HepG2 (cell line): ENCODE data around the gene SPG7. TPM values are rescaled to one million over a fixed set of nuclear protein-coding genes. Genes with fewer than 3 reads are reported as not detected.
A peak's percentile ranks its signal among the peaks of the same experiment; 100 is the strongest.

ENCODE experiments used
- ESRRA ChIP-seq: sonication (generic); formaldehyde crosslinking; IDR thresholded peaks from 2 replicates; pipeline ENCODE4 v1.5.1; 2020; ENCODE audit warnings: mild to moderate bottlenecking, low read depth, missing genetic modification reagents
- HNF4A ChIP-seq: sonication (generic); formaldehyde crosslinking; IDR thresholded peaks from 2 replicates; pipeline ENCODE4 v1.4.0; 2020; ENCODE audit warnings: missing genetic modification reagents
- HOXA9 ChIP-seq: sonication (generic); formaldehyde crosslinking; IDR thresholded peaks from 2 replicates; pipeline ENCODE4 v1.8.1; 2022; ENCODE audit warnings: missing genetic modification reagents, mild to moderate bottlenecking, moderate library complexity, borderline replicate concordance
- IRF9 ChIP-seq: sonication (generic); formaldehyde crosslinking; IDR thresholded peaks from 2 replicates; pipeline ENCODE4 v1.8.0; 2022; ENCODE audit warnings: missing genetic modification reagents, mild to moderate bottlenecking, borderline replicate concordance
- KLF9 ChIP-seq: IDR thresholded peaks from 2 replicates; pipeline ENCODE4 v1.6.1; 2016; ENCODE audit warnings: low read depth
- NR2F1 ChIP-seq, 2 experiments: fragments of 450-650 bp in 1 of 2; formaldehyde crosslinking in 1 of 2; IDR thresholded peaks; 2 replicates each; pipeline versions ENCODE4 v1.5.0 to v1.6.1; 2016 to 2020; ENCODE audit warnings: mild to moderate bottlenecking in 1 of 2, missing compliant biosample characterization in 1 of 2, missing genetic modification reagents in 1 of 2, moderate library complexity in 1 of 2
- PRMT3 ChIP-seq: sonication (generic); formaldehyde crosslinking; IDR thresholded peaks from 2 replicates; pipeline ENCODE4 v1.8.1; 2022; ENCODE audit warnings: low read depth, mild to moderate bottlenecking, moderate library complexity, missing genetic modification reagents, borderline replicate concordance
- RARA ChIP-seq: IDR thresholded peaks from 2 replicates; pipeline ENCODE4 v1.6.1; 2016; ENCODE audit warnings: missing genetic modification reagents, missing compliant biosample characterization
- RBM39 ChIP-seq: fragments of 200-400 bp; formaldehyde crosslinking; IDR thresholded peaks from one replicate; pipeline ENCODE4 v1.6.1; 2018; ENCODE audit warnings: antibody characterized with exemption, mild to moderate bottlenecking, low read depth, low read length; ENCODE audit not compliant: poor library complexity, severe bottlenecking
- REXO4 ChIP-seq: sonication (generic); formaldehyde crosslinking; IDR thresholded peaks from 2 replicates; pipeline ENCODE4 v1.8.0; 2022; ENCODE audit warnings: missing genetic modification reagents, mild to moderate bottlenecking, borderline replicate concordance
- SKIL ChIP-seq: sonication (generic); formaldehyde crosslinking; IDR thresholded peaks from 2 replicates; pipeline ENCODE4 v1.8.0; 2022; ENCODE audit warnings: missing genetic modification reagents, mild to moderate bottlenecking, moderate library complexity, borderline replicate concordance
- SMC3 ChIP-seq: IDR thresholded peaks from 2 replicates; pipeline ENCODE4 v1.6.1; 2011; ENCODE audit warnings: low read length, improper control_type of control experiment
- TEAD3 ChIP-seq: optimal IDR thresholded peaks from 2 replicates; pipeline ENCODE3; 2016; ENCODE audit warnings: borderline replicate concordance
- TP53 ChIP-seq: sonication (generic); formaldehyde crosslinking; conservative IDR thresholded peaks from 2 replicates; pipeline ENCODE4 v1.4.0; 2020; ENCODE audit warnings: missing genetic modification reagents
- ZFP41 ChIP-seq: sonication (generic); formaldehyde crosslinking; IDR thresholded peaks from 2 replicates; pipeline ENCODE4 v1.4.0; 2020; ENCODE audit warnings: mild to moderate bottlenecking, missing genetic modification reagents, borderline replicate concordance
- ZNF142 ChIP-seq: sonication (generic); formaldehyde crosslinking; IDR thresholded peaks from 2 replicates; pipeline ENCODE4 v1.4.0; 2020; ENCODE audit warnings: missing genetic modification reagents
- ZNF20 ChIP-seq: sonication (generic); formaldehyde crosslinking; IDR thresholded peaks from 2 replicates; pipeline ENCODE4 v1.4.0; 2020; ENCODE audit warnings: mild to moderate bottlenecking, moderate library complexity, missing genetic modification reagents
- ZNF614 ChIP-seq: IDR thresholded peaks from 2 replicates; pipeline ENCODE4 v1.6.1; 2018; ENCODE audit warnings: missing biosample characterization, missing genetic modification reagents, inconsistent platforms, borderline replicate concordance
- ZNF749 ChIP-seq: sonication (generic); formaldehyde crosslinking; IDR thresholded peaks from 2 replicates; pipeline ENCODE4 v1.8.0; 2022; ENCODE audit warnings: mild to moderate bottlenecking, missing genetic modification reagents, moderate library complexity, borderline replicate concordance
- polyA plus RNA-seq, 8 experiments: library from polyadenylated mRNA; depleted of rRNA in 3 of 8; stranded (reverse) in 7 of 8; unstranded in 1 of 8; fragments of >200 nt; fragmentation: Illumina TruSeq in 4 of 8; extraction: Trizol in 4 of 8; gene quantifications; 2 replicates each; pipeline versions ENCODE4 v1.2.1 to v1.2.3, GENCODE V29; 2011 to 2016; ENCODE audit warnings: low read depth in 4 of 8, missing spikeins in 1 of 8, mixed read lengths in 1 of 8; ENCODE audit not compliant: insufficient read depth in 1 of 8
- total RNA-seq, 5 experiments: library from RNA; depleted of rRNA; stranded (reverse); fragments of >200 nt; fragmentation: Illumina TruSeq; extraction: Trizol; gene quantifications; 2 replicates each; pipeline ENCODE4 v1.2.3, GENCODE V29; 2016; ENCODE audit warnings: low read depth in 1 of 5

SPG7 gene
- total and polyA plus RNA-seq, 2 of the 13 experiments (the other 11 are each of a cell fraction or from before 2014, with no cell fraction given), result 66.0 to 136 TPM

- peak; percentile 82 for TF ChIP-seq ZNF142 (CRISPR knock-in tag)
- no peak for TF ChIP-seq RARA
- 0 out of 2 replicates have a peak, but pooled peaks have one; percentile 5 for TF ChIP-seq HNF4A (CRISPR knock-in tag)
- TF ChIP-seq ZNF614 (CRISPR knock-in tag), result peak; percentile 74; the same call in 1 of the 2 replicates
- peak; percentile 81; the same call in 1 of the 2 replicates for TF ChIP-seq ZFP41 (CRISPR knock-in tag)
- TF ChIP-seq ZNF20 (CRISPR knock-in tag), result no peak
- no peak for TF ChIP-seq SKIL (CRISPR knock-in tag)
- TF ChIP-seq NR2F1 (CRISPR knock-in tag; IDR thresholded peaks at IDR 0.05), result no peak; a peak in 1 of 4 replicates
- TF ChIP-seq TEAD3 (CRISPR knock-in tag), result peak; percentile 59
- TF ChIP-seq KLF9 (CRISPR knock-in tag), result no peak
- peak; percentile 91 for TF ChIP-seq RBM39
- TF ChIP-seq ZNF749 (CRISPR knock-in tag), result no peak
- TF ChIP-seq ESRRA (CRISPR knock-in tag), result no peak; the same call in 1 of the 2 replicates
- peak; percentile 88 for TF ChIP-seq TP53 (CRISPR knock-in tag)
- TF ChIP-seq IRF9, result no peak
- TF ChIP-seq SMC3, result no peak
- no peak for TF ChIP-seq PRMT3 (CRISPR knock-in tag)
- no peak for TF ChIP-seq HOXA9 (CRISPR knock-in tag)
- TF ChIP-seq REXO4, result no peak
Measured at GRCh38 chr16:89565506-89566372, 57.5 kb downstream of the SPG7 start (continued).
